Dermis microvascular lymphatic vessel endothelial cell (primary cell): ENCODE data around the gene LDLRAD3. TPM values are rescaled to one million over a fixed set of nuclear protein-coding genes. Genes with fewer than 3 reads are reported as not detected.

ENCODE experiments used
- DNase-seq, 2 donors: peaks; one replicate each; pipeline versions ENCODE4 v3.0.0 to v3.0.0-alpha.2; 2010; ENCODE audit warnings: low read depth in 2 of 2
- total RNA-seq: library from RNA; depleted of rRNA; stranded (reverse); fragments of >200 nt; gene quantifications from 2 replicates; pipeline ENCODE4 v1.2.1, GENCODE V29; 2014

LDLRAD3 gene
- total RNA-seq, 1 donor from 2014 or later, result 4.5 TPM

- no peak for DNase-seq
Observed at GRCh38 chr11:35927104-35927503, 16.8 kb upstream of the LDLRAD3 start.

GRCh38 chr11:35927682-35928081 is 16.2 kb upstream of the LDLRAD3 start:
- DNase-seq, result no peak

DNA sequence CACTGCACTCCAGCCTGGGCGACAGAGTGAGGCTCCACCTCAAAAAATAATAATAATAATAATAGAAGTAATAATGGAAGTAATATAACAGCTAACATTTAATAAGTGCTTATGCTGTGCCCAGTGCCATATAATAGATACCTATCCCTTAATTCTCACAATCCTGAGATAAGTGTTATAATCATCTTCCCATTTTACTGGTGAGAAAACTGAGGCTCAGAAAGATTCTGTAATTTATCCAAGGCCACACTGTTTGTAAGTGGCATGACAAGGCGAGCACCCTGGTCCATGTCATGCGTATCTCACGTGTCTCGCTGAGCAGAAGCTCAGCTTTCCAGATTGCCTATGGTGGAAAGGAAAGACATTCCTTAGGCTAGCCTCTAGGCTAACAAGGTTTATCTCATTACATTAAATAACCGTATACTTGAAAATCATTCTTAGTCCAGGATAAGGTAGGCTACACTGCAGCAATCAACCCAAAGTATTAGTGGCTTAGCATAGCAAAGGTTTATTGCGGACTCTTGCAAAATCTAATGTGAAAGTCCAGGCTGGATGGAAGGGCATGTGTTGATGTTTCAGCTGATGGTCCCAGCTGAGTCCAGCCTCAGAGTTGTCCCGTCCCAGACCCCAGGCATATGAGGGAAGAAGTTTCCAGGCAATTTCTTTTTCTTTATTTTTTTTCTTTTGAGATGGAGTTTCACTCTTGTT is 15.0 kb upstream of the LDLRAD3 start:
- DNase-seq, result no peak

DNA sequence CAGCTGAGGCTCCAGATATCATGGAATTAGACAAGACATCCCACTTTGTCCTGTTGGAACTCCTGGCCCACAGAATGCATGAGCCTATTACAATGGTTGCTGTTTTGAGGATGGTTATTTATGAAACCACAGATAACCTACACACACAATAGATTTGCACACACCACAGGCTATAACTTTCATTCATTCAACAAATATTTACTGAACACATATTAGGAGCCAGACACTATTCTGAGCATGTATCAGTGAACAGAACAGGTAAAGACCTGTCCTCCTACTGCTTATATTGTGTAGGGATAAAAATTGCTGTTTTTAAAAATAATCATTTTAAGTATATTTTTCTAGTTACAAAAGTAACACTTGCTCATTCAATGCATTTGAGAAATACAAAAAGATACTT is 13.4 kb upstream of the LDLRAD3 start:
- DNase-seq, result no peak

DNA sequence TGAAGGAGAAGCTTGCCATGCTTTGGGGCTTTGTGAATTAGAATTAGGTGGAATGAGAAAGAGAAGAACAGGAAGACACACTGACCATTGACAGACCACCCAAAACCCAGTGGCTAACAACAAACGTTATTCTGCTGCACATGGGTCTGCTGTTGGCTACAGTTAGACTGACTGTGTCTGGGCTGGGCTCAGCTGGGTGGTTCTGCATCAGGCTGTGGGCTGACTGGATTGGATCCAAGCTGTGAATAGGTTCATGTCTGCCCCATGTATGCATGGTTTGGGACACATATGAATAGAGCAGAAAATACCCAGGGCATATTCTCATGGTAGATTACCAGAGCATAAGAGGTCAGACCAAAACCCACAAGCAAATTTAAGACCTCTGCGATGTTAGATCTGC is 11.7 kb upstream of the LDLRAD3 start:
- no peak for DNase-seq

- DNase-seq, result no peak
Observed at GRCh38 chr11:35932681-35933319, 11.1 kb upstream of the LDLRAD3 start.

GRCh38 chr11:35933320-35933871 is 10.5 kb upstream of the LDLRAD3 start:
- DNase-seq, result no peak

DNA sequence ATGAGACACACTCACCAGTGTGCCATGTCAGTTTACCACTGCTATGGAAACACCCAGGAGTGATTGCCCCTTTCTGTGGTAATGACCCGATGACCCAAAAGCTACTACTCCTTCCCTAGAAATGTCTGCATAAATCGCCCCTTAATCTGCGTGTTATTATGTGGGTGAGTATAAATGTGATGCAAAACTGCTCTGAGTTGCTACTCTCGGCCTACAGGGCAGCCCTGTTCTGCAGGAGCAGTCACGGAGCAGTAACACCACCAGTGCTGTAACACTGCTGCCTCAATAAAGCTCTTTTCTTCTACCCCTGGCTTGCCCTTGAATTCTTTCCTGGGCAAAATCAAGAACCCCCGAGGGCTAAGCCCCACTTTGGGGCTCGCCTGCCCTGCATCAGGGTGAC is 9.6 kb upstream of the LDLRAD3 start:
- no peak for DNase-seq

- DNase-seq, result no peak
Observed at GRCh38 chr11:35934981-35935380, 8.9 kb upstream of the LDLRAD3 start.

DNA sequence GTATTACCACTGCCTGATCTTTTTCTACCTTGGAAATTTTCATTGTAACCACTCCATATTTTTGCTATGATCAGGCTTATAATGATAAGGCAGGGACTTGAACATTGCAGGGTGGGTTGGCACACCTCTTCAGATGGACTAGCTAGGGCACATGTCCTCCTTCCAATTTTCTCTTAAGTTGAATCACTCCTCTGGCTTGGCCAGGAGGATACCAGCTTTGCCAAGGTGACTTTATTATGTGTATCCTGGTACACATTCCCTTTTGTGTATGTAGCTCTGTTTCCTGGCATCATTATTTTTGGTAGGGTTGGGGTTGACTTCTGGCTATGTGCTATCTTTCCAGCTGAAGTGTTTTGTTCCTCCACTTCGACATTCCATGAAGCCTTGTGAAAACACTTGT is 8.5 kb upstream of the LDLRAD3 start:
- DNase-seq, result no peak

GRCh38 chr11:35937111-35937510 is 6.8 kb upstream of the LDLRAD3 start:
- DNase-seq, result no peak

DNA sequence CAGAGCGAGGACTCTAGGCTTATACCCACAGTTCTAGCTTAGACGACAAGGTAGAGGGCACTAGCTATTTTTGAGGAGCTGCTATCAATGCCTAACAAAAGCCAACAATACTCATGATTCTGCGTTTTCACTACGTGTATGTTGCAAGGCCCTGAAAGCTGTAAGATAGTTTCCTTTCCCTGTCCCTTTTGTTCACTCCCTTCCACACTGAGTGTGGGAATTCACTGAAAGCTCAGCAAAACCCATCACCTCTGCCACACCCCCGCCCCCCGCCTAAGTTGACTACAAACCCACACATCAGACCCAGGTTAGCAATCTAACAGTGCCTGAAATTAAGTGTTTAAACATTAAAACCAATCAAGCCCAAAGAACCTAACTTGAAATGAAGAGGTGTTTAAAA is 6.2 kb upstream of the LDLRAD3 start:
- DNase-seq, result no peak

GRCh38 chr11:35938231-35938630 is 5.6 kb upstream of the LDLRAD3 start:
- no peak for DNase-seq

DNA sequence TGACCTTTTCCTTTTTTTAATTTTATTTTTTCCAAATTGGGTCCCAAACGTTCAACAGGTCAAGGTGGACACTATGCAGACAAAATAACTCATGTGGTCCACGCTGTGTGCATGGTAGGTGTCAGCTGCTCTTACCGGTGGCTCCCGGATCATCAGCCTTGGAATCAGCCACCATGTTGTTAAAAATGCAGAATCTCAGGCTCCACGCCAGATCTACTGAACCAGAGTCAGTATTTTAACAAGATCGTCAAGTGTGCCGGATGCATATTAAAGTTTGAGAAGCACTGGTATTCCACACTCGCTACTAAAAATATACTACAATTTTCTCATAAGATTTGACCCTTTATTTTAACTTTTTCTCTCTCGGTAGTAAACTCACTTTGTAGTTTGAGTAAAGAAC is 553 bp upstream of the LDLRAD3 start:
- DNase-seq, result no peak

DNA sequence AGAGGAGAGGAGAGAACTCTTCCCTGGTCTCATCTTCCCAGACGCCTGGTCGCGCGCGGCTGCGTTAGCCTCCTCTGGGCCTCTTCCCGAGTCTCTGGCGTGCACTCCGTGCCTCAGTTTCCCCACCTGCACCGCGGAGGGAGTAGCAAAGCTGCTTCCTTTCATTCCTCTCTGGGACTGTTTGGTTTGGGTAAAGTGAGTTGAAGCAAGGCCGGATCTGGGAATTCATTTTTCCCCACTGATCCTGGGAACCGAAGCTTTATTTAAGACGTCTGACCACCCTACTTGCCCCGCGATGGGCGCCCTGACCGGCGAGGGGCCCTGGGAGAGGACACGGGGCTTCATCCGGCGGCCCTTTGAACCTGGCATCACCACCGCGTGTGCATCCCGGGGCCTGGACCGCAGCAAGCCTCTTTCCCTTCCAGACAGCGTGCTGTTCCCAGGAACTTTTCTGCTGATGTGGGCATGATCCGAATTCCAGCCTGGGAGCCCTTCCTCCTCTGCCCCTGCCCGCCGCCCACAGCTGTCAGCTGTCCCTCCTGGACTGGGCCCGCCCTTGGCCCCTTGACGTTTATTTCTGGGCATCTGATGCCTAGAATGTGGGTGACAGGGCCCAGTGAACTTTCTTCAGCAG is 758 bp downstream of the LDLRAD3 start:
- peak in 1 of 2 donors; percentile 12 for DNase-seq

DNA sequence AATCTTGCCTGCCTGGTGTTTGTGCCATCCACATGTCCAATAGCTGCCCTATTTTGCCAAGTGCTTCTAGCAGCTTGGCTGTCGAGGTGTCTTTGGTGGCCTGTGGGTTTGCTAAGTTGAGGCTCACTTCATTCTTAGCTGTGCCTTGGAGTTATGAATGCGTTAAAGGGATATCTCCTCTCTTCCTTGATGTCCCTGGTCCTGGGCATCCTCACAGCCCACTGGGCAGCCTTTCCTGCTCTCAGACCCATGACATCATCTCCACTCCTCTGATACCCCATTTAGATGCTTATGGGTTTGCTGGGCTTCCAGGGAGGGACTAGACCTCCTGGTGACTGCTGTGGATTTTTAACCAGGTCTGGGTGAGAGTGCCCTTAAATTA is 1.3 kb downstream of the LDLRAD3 start:
- DNase-seq, result no peak

DNA sequence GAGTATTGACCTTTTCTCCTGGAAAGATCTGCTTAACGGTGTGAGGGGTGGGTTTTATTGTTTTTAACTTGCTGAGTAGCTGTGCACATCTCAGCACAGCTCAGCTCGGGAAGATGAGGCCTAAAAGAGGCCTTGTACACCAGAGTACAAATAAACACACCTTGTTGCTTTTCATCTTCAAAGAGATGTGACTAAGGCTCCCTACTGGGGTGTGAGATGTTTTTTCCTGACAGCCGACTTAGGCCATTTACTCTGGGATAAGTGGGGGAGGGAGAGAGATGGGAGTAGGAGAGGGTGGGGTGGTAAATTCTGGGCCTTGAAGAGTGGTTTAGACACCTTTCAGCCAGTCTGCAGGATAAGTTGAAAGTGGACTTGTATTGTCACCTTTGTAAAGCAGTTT is 2.9 kb downstream of the LDLRAD3 start:
- no peak for DNase-seq

DNA sequence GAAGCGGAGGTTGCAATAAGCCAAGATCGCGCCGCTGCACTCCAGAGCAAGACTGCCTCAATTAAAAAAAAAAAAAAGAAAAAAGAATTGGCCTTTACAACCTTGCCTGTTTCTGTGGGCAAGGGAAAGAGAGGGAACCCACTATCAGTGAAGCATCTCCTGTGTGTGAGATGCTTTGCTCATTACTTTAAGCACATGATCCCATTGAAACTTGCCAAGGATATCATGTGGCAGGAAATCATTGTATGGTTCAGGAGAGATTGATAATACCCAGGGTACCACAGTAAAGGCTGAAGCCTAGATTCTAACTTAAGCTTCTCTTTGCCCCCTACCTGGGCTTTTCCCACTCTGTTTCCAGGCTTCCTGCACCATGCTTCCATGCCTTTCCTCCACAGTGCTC is 3.6 kb downstream of the LDLRAD3 start:
- DNase-seq, result peak in 1 of 2 donors; percentile 25

- no peak for DNase-seq
Observed at GRCh38 chr11:35949242-35949641, 5.4 kb downstream of the LDLRAD3 start.

GRCh38 chr11:35950082-35950481 is 6.2 kb downstream of the LDLRAD3 start:
- DNase-seq, result no peak

GRCh38 chr11:35951680-35952079 is 7.8 kb downstream of the LDLRAD3 start:
- DNase-seq, result no peak

DNA sequence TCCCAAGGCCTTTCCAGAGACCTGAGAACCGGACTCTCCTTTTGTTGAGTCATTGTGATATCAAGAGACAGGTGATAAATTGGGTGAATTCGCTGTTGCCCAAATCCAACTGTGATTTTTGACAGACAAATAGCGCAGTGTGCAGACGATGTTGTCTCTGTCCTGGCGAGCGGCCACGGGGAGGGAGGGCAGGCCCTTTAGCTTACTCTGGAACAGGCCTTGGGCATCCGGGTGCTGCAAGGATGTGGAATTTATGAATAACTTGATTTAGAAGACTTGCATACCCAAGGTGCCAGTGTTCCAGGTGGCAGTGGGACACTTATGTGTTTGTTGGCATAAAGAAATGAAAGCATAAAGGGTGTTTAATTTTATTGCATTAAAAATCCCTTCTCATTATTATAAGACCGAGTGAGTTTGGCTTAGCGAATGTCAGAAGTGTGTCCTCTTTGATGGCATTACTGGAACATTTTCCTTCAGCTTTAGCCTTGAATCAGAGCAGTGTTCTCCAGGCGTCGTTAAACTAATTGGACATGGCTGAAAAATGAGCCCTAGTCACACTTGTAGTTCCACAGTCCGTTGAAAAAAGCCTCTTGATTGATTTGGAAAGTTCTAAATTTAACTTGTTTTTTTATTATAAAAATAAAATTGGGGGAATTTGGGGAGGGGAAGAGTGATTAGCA is 9.4 kb downstream of the LDLRAD3 start:
- DNase-seq, result peak in 1 of 2 donors; percentile 7
